MM.1S (cell line): ENCODE data around the gene ALDH3A2.

ENCODE experiments used
- EZH2phosphoT487 ChIP-seq: fragments of 300-600 bp; sonication (generic); IDR thresholded peaks from 2 replicates; pipeline ENCODE4 v1.6.1; 2018; ENCODE audit warnings: antibody characterized with exemption, low read length
- TF ChIP-seq, protein P1 (sequence below): fragments of 300-600 bp; sonication (generic); IDR thresholded peaks from 2 replicates; pipeline ENCODE4 v1.5.1; 2016; ENCODE audit warnings: antibody characterized with exemption, low read length, mixed read lengths

DNA sequence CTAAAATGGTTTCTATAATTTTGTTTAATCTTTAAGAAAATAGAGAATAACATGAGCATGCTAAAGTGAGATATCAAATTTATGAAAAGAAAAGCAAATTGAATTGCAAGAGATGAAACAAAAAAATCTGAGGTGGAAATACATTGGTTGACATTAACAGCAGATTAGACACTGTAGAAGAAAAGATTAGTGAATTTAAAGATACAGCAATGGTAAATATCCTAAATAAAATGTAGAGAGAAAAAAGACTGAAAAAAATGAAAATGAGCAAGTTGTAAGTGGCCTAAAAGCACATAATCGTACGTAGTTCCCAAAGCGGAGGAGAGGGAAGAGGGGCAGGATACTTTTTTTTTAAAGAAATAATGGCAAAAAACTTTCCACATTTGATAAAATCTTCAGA is 30.5 kb upstream of the ALDH3A2 start:
- TF ChIP-seq, protein P1, sequence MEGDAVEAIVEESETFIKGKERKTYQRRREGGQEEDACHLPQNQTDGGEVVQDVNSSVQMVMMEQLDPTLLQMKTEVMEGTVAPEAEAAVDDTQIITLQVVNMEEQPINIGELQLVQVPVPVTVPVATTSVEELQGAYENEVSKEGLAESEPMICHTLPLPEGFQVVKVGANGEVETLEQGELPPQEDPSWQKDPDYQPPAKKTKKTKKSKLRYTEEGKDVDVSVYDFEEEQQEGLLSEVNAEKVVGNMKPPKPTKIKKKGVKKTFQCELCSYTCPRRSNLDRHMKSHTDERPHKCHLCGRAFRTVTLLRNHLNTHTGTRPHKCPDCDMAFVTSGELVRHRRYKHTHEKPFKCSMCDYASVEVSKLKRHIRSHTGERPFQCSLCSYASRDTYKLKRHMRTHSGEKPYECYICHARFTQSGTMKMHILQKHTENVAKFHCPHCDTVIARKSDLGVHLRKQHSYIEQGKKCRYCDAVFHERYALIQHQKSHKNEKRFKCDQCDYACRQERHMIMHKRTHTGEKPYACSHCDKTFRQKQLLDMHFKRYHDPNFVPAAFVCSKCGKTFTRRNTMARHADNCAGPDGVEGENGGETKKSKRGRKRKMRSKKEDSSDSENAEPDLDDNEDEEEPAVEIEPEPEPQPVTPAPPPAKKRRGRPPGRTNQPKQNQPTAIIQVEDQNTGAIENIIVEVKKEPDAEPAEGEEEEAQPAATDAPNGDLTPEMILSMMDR: no peak
- no peak for TF ChIP-seq EZH2phosphoT487
